Activated CD4-positive, CD25-positive, alpha-beta regulatory T cell (primary cell): ENCODE results near the gene HERC3.

Source experiments
- DNase-seq, 4 experiments: peaks; one replicate each; lab custom pipeline; 2025; lab: John Stamatoyannopoulos, UW

The HERC3 gene

GRCh38 chr4:88720451-88721428, 128.5 kb downstream of the HERC3 start:
- no peak for DNase-seq

- DNase-seq, result no peak
These were observed 130.0 kb downstream of the HERC3 start for GRCh38 chr4:88722276-88722780.

- no peak for DNase-seq
These were observed 130.5 kb downstream of the HERC3 start for GRCh38 chr4:88722828-88723227.

- DNase-seq, result no peak
These were observed 132.1 kb downstream of the HERC3 start for GRCh38 chr4:88724406-88724805.

- no peak for DNase-seq
These were observed 132.9 kb downstream of the HERC3 start for GRCh38 chr4:88725143-88725542.

- no peak for DNase-seq
These were observed 133.7 kb downstream of the HERC3 start for GRCh38 chr4:88725986-88726385.

- no peak for DNase-seq
These were observed 135.9 kb downstream of the HERC3 start for GRCh38 chr4:88728146-88728545.

GRCh38 chr4:88729146-88729760, 137.0 kb downstream of the HERC3 start:
- DNase-seq, result no peak

- no peak for DNase-seq
These were observed 138.5 kb downstream of the HERC3 start for GRCh38 chr4:88730811-88731210.

- no peak for DNase-seq
These were observed 139.1 kb downstream of the HERC3 start for GRCh38 chr4:88731381-88731780.

GRCh38 chr4:88732714-88733368, 140.6 kb downstream of the HERC3 start:
- DNase-seq, result no peak

- no peak for DNase-seq
These were observed 142.2 kb downstream of the HERC3 start for GRCh38 chr4:88734403-88734949.

- no peak for DNase-seq
These were observed 143.3 kb downstream of the HERC3 start for GRCh38 chr4:88735564-88735963.

GRCh38 chr4:88736264-88736663, 144.0 kb downstream of the HERC3 start:
- DNase-seq, result no peak

GRCh38 chr4:88737307-88737941, 145.1 kb downstream of the HERC3 start:
- DNase-seq, result no peak

- no peak for DNase-seq
These were observed 145.9 kb downstream of the HERC3 start for GRCh38 chr4:88738180-88738579.

- no peak for DNase-seq
These were observed 150.3 kb downstream of the HERC3 start for GRCh38 chr4:88742561-88742960.

GRCh38 chr4:88743696-88744095, 151.4 kb downstream of the HERC3 start:
- no peak for DNase-seq

GRCh38 chr4:88744609-88745008, 152.3 kb downstream of the HERC3 start:
- DNase-seq, result no peak

- DNase-seq, result no peak
These were observed 152.9 kb downstream of the HERC3 start for GRCh38 chr4:88745175-88745574.

- no peak for DNase-seq
These were observed 153.4 kb downstream of the HERC3 start for GRCh38 chr4:88745581-88746163.
